ENCODE measurements around the gene BORCS8.
"Not testable (repeated sequence)": the region's sequence is repeated elsewhere in the genome, so short reads cannot be mapped to it uniquely, and the experiment has no call there.

Gene BORCS8

DNA sequence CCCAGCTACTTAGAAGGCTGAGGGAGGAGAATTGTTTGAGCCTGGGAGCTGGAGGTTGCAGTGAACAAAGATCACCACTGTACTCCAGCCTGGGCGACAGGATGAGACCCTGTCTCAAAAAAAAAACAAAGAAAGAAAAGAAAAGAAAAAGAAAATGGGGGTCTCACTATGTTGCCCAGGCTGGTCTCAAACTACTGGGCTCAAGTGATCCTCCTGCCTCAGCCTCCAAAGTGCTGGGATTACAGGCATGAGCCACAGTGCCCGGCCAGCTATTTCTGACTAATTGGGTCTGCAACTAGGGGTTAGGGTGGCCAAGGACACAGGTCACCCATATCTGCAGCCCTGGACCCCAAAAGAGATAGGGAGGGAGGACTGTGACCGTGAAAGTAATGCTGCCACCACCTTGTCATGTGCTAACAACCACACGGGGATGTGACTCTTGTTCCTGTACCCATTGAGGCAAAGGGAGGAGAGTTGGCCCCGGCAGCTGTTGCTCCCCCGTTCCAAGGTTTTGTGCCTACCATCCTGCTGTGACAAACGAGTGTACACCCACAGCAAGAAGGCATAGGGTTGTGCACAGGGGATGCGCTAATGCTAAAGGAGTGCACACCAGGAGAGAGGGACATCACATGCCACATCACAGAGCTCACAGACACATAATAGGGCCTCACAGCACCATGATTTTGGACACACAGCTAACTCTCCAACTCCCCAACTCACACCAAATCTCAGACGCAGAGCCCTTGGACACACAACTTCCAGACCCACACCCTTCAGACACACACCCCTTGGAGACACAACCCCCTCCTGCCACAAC, 22.5 kb downstream of the BORCS8 start:
- no peak for DNase-seq (ENCODE audit: low read depth in 1 of 2, low spot score in 1 of 2)
- TF ChIP-seq JUND (IDR thresholded peaks at IDR 0.05; ENCODE audit: low read depth), result no peak
- in situ Hi-C loops (cut with HindIII; ENCODE audit: low pct_unique_long_range_greater_than_20kb, low sequenced_read_pairs), result no loop called here

DNA sequence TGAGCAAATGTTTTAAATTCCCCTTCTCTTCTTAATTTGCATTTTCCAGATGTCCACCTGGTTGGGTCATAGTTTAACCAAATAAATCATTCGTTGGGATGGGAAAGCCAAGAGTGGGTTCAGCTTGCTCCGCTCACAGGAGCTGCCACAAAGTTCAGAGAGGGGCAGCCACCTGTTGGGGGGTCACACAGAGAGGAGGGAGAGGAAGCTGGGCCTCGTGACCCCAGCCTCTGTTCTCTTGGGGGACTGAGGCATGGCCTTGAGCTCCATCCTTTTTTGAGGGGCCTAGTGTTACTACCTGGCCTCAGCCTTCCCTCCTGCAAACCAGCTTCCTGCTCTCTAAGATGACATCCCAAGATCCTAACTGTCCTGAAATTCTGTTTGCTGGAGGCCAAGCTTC, 24.3 kb downstream of the BORCS8 start:
- no peak for TF ChIP-seq JUND (IDR thresholded peaks at IDR 0.05; ENCODE audit: low read depth)
- no peak for DNase-seq (ENCODE audit: low read depth in 1 of 2, low spot score in 1 of 2)
- in situ Hi-C loops (cut with HindIII; ENCODE audit: low pct_unique_long_range_greater_than_20kb, low sequenced_read_pairs), result no loop called here

DNA sequence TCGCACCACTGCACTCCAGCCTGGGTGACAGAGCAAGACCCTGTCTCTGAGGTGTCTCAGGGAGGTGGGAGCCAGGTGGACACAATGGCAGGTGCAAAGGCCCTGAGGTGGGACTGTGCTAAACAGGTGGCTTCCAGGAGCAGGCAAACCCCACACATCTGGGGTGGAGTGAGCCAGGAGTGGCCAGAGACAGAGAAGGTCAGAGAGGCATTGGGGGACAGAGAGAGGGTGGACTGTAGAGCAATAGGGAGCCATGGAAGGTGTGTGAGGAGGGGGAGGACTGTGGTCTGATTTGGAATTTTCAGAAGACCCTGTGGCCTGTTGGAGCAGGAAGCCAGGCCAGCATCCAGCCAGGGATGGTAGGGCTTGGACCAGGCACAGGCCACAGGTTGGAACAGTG, 26.6 kb downstream of the BORCS8 start:
- no peak for TF ChIP-seq JUND (IDR thresholded peaks at IDR 0.05; ENCODE audit: low read depth)
- no peak for DNase-seq (ENCODE audit: low read depth in 1 of 2, low spot score in 1 of 2)
- in situ Hi-C loops (cut with HindIII; ENCODE audit: low pct_unique_long_range_greater_than_20kb, low sequenced_read_pairs), result no loop called here

DNA sequence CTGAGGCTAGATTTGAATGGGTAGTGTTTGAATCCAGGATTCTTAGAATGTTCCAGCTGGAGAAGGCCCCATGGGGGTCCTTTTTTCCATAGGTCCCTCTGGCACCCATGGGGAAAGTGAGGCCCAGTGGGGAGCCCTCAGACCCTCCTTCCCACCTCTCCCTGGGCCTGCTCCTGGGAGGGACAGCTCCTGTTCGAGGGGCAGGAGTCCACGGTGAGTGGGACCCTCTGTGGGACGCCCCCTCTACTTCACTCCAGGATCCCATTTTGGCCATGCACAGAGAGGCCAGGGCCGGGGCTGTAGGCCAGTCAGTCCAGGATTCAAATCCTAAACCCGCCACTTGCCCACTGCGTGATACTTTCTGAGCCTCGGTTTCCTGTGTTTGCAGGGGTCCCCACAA, 29.5 kb downstream of the BORCS8 start:
- in situ Hi-C loops (cut with HindIII; ENCODE audit: low pct_unique_long_range_greater_than_20kb, low sequenced_read_pairs), result no loop called here
- TF ChIP-seq JUND (IDR thresholded peaks at IDR 0.05; ENCODE audit: low read depth), result no peak
- DNase-seq (ENCODE audit: low read depth in 1 of 2, low spot score in 1 of 2), result no peak

DNA sequence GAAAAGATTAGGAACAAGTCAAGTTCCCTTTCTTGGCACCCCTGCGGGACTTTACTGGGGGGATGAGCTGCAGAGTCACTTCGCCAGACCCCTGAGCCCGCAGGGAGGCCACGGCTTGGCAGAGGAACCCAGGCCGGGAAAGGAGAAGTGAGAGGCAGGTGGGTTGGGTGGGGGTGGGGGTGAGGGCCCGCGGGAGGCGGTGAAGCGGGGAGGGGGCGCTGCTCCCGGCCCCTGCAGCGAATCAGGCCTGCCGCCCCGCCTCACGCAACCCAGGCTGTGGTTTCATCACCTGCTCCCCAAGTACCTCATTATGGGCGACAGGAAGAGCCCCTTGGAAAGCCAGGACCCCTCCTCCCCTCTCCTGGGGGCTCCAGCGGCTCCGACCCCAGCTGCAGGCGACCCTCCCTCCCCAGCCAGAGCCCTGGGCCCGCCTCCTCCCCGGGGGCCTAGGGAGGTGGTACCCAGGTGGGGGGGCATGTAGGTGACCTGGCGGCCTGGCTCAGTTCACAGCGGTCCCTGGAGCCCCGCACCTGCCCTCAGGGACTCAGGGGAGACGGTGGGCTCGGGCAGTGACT, 31.4 kb downstream of the BORCS8 start:
- no peak for DNase-seq (ENCODE audit: low read depth in 1 of 2, low spot score in 1 of 2)
- TF ChIP-seq JUND (IDR thresholded peaks at IDR 0.05; ENCODE audit: low read depth), result no peak
- in situ Hi-C loops (cut with HindIII; ENCODE audit: low pct_unique_long_range_greater_than_20kb, low sequenced_read_pairs), result no loop called here

DNA sequence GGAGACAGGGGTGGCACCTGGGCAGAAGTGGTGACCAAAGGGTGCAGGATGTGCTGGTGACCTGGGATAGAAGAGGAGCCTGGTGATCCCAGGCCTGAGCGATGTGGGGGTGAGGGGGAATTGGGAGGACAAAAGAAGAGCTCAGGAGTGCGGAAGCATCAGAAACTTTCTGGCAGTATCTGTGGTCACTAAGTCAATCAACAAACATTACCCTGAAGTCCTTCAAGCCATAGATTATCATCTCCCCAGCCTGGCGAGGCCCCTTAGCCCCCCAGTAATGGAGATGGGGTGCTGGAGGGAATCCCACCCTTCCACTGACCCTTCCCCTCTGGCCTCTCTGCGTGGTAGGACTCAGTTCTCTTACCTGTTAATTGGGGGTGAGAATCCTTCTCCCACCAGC, 32.4 kb downstream of the BORCS8 start:
- no peak for DNase-seq (ENCODE audit: low read depth in 1 of 2, low spot score in 1 of 2)
- in situ Hi-C loops (cut with HindIII; ENCODE audit: low pct_unique_long_range_greater_than_20kb, low sequenced_read_pairs), result no loop called here
- TF ChIP-seq JUND (IDR thresholded peaks at IDR 0.05; ENCODE audit: low read depth), result no peak

DNA sequence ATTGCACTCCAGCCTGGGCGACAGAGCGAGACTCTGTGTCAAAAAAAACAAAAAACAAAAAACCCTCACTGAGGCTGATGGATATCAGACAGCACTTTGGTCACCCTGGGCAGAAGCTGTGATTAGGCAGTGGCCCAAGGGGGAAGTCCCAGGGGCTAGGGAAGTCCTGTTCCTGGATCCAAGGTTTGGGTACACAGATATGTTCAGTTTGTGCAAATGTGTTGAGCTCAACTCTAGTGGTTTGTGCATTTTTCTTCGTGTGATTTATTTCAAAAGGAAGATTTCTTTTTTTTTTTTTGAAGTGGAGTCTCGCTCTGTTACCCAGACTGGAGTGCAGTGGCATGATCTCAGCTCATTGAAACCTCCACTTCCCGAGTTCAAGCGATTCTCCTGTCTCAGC, 34.1 kb downstream of the BORCS8 start:
- in situ Hi-C loops (cut with HindIII; ENCODE audit: low pct_unique_long_range_greater_than_20kb, low sequenced_read_pairs), result no loop called here
- no peak for DNase-seq (ENCODE audit: low read depth in 1 of 2, low spot score in 1 of 2)
- no peak for TF ChIP-seq JUND (IDR thresholded peaks at IDR 0.05; ENCODE audit: low read depth)

DNA sequence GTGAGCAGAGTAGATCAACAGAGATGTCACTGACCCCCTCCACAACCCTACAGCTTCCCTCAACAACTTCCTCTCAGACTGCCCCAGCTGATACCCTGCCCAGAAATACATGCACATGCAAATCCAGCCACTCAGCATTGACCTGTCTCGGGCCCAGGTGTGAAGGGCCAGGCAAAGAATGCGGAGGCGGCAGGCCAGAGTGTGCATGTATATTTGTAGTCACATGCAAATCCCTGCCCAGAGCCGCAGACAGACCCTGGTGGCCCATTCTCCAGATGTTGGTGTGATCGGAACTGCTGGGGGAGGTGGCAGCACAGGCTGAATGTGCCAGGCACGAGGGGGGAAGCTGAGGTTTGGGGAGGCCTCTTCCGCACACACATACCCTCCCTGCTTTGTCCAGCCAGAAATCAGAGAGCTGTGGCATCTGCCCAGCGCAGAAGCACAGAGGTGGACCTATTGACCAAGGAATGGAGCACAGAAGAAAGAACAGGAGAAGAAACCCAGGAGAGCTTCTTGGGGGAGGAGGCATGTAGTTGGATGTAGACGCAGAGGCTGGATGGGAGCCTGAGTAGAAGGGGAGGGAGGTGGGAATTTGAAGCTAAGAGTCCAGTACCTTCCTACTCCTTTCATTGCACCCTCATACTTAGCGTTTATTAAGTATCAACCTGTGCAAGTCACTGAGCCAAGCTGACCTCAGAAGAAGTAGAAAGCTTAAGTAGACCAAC, 36.3 kb downstream of the BORCS8 start:
- DNase-seq (ENCODE audit: low read depth in 1 of 2, low spot score in 1 of 2), result no peak
- in situ Hi-C loops (cut with HindIII; ENCODE audit: low pct_unique_long_range_greater_than_20kb, low sequenced_read_pairs), result no loop called here
- TF ChIP-seq JUND (IDR thresholded peaks at IDR 0.05; ENCODE audit: low read depth), result no peak

DNA sequence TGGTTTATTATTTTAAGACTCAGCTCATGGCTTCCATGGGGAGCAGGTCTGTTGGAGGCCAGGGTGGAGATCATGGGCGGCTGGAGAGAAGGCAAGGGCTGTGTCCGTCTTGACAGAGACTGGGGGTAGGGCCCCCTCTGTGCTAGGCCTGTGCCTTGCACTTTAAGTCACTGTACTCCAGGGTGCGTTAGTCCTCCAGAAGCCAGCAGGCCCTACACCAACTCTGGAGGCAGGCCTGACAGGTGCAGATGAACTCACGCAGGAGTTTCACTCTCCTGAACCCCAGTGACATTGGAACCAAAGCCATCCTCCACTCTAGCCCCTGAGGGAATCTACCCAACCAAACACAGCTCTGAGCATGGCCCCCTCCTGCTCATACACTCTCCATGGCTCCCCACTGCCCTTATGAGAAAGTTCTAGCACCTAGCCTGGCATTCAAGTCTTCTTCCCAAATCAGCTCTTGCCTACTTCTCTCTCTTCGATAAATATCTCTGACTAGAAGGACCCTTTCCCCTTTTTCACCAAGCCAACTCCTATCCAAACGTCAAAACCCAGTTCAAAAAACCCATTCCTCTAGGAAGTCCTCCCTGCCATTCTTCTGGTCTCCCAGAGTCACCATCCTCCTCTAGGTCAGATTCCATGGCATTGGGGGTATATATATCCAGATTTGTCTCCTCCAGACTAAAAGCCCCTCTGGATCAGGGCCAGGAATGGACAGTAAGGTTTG, 37.0 kb downstream of the BORCS8 start:
- in situ Hi-C loops (cut with HindIII; ENCODE audit: low pct_unique_long_range_greater_than_20kb, low sequenced_read_pairs), result no loop called here
- TF ChIP-seq JUND (IDR thresholded peaks at IDR 0.05; ENCODE audit: low read depth), result no peak
- DNase-seq (ENCODE audit: low read depth in 1 of 2, low spot score in 1 of 2), result no peak

DNA sequence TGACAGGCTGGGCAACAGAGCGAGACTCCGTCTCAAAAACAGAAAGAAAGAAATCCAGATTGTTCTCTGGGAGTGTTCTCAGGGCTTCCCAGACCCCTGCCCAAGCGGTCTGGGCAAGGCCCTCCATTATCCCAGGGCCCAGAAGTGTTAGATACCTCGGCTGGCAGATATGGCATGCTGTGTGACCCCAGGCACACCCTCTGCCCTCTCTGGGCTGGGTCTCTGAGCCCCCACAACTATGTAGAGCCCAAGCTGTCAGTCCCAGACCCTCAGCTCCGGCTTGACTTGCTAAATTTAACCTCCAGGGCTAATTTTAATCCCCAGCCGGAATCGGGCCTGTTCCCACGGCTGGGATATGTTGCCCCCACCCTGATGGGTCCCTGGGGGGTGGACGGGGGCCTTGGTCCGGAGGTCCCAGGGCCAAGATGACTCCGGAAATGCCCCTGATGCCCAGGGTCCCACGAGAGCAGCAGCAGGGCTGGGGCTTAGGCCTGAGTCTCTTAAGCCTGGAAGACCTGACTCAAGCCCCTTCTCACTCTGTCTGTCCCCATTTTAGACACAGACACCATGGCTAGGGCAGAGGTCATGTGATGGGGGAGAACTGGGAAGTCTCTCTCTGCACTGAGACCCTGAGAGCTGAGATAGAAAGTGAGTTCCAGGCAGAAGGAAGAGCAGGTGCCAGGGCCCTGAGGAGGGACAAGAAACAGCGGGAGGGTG, 39.1 kb downstream of the BORCS8 start:
- in situ Hi-C loops (cut with HindIII; ENCODE audit: low pct_unique_long_range_greater_than_20kb, low sequenced_read_pairs), result no loop called here
- no peak for TF ChIP-seq JUND (IDR thresholded peaks at IDR 0.05; ENCODE audit: low read depth)
- DNase-seq (ENCODE audit: low read depth in 1 of 2, low spot score in 1 of 2), result no peak

DNA sequence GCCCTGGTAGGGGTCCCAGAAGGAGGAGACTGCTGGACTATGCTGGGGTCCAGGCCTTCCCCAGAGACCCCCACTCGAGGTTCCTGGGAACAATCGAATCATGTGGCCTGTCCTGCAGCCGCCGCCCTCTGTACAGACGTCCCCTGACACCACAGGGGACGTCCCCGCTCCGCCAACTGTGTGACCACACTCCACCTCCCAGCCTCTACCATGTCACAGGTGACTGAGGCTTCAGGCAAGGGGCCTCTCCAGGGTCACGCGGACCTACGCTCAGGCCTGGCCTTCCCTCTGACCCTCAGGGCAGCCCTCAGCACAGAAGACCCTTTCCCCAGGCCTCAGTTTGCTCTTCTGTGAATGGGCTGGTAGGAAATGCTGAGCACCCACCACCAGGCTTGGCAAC, 40.5 kb downstream of the BORCS8 start:
- TF ChIP-seq JUND (IDR thresholded peaks at IDR 0.05; ENCODE audit: low read depth), result no peak
- DNase-seq (ENCODE audit: low read depth in 1 of 2, low spot score in 1 of 2), result no peak
- in situ Hi-C loops (cut with HindIII; ENCODE audit: low pct_unique_long_range_greater_than_20kb, low sequenced_read_pairs), result no loop called here

DNA sequence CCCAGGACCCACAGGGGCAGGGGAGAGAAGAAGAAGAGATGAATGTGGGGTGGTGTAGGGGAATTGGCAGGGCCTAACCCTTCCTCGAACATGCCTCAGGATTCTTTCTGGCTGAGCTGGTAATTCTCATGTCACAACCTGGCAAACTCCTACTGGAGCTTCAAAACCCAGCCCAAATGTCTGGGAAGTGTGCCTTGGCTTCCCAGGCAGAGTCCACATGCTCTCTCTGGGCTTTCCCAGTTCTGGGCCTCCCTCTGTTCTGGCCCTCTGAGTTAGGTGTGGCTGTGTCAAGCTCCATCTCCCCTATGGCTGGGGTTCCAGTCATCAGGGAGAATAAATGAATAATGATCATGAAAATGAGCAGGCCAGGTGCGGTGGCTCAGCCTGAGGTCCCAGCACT, 42.5 kb downstream of the BORCS8 start:
- TF ChIP-seq JUND (IDR thresholded peaks at IDR 0.05; ENCODE audit: low read depth), result no peak
- in situ Hi-C loops (cut with HindIII; ENCODE audit: low pct_unique_long_range_greater_than_20kb, low sequenced_read_pairs), result no loop called here
- no peak for DNase-seq (ENCODE audit: low read depth in 1 of 2, low spot score in 1 of 2)

DNA sequence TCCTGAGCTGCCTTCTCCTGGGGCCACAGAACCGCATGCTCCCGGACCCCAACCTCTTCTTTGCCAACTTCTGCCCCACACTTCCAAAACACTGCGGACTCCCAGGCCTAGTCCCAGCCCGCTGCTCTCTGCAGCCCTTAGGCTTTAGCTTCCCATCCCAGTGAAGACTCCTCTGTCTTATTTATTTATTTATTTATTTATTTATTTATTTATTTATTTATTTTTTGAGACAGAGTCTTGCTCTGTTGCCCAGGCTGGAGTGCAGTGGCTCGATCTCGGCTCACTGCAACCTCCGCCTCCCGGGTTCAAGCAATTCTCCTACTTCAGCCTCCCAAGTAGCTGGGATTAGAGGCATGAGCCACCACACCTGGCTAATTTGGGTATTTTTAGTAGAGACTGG, 43.4 kb downstream of the BORCS8 start:
- in situ Hi-C loops (cut with HindIII; ENCODE audit: low pct_unique_long_range_greater_than_20kb, low sequenced_read_pairs), result not testable (repeated sequence)

More for the DNA sequence above, 43.4 kb downstream of the BORCS8 start:
- not testable (repeated sequence) for DNase-seq (ENCODE audit: low read depth in 1 of 2, low spot score in 1 of 2)

Measured in T47D (cell line).